Mucosa of descending colon (tissue), 3 donors: ENCODE results near the gene SCAI. TPM values are rescaled to one million over a fixed set of nuclear protein-coding genes. Genes with fewer than 3 reads are reported as not detected.
A peak's percentile ranks its signal among the peaks of the same experiment; 100 is the strongest.

Experiments
- ATAC-seq: fragments of 200-7000 bp; cut with Tn5 transposase; one replicate; pipeline ENCODE4 v1.9.1; 2020; ENCODE audit warnings: mild to moderate bottlenecking, moderate library complexity
- DNase-seq, 3 donors: peaks; one replicate each; pipeline ENCODE4 v3.0.0-alpha.2; 2020
- H3K36me3 ChIP-seq: fragments of 200-600 bp; one replicate; pipeline ENCODE4 v1.8.0; 2021; ENCODE audit warnings: low read depth, mild to moderate bottlenecking
- H3K4me1 ChIP-seq: fragments of 200-600 bp; one replicate; pipeline ENCODE4 v1.8.0; 2021; ENCODE audit warnings: low read depth, mild to moderate bottlenecking
- H3K4me3 ChIP-seq: fragments of 200-600 bp; one replicate; pipeline ENCODE4 v1.8.0; 2021; ENCODE audit warnings: mild to moderate bottlenecking
- H3K9me3 ChIP-seq: fragments of 200-600 bp; one replicate; pipeline ENCODE4 v1.8.0; 2021; ENCODE audit warnings: mild to moderate bottlenecking
- CTCF ChIP-seq: fragments of 200-600 bp; IDR thresholded peaks from one replicate; pipeline ENCODE4 v1.8.0; 2022; ENCODE audit warnings: antibody characterized with exemption, mild to moderate bottlenecking
- intact Hi-C, 2 donors: fragments of 100-400 bp; cut with DNase I in 1 of 2; cut with micrococcal nuclease in 1 of 2; formaldehyde crosslinking; loops; one replicate each; pipeline versions ENCODE4 v1.11.0 to v1.11.1; 2022; cut with DNase I, micrococcal nuclease
- total RNA-seq, 3 donors: library from RNA; stranded (reverse); fragmentation: NEBNext Ultra II Directional in 2 of 3; extraction: Animal tissue kit (Norgen Biotek cat#: 25700) in 2 of 3; gene quantifications; one replicate each; pipeline versions ENCODE4 v1.2.1 to v1.2.4, GENCODE V29; 2021 to 2023
- donor health status: DM: no; HTN: no; CAD: no; lungs with moderate emphysema.
- donor health status: DM: no; HTN: no; CAD: no.
- donor health status: DM: no; HTN: yes; CAD: no.

SCAI gene
- total RNA-seq, 3 donors from 2014 or later, result 6.3 to 11.7 (median 8.8) TPM

DNA sequence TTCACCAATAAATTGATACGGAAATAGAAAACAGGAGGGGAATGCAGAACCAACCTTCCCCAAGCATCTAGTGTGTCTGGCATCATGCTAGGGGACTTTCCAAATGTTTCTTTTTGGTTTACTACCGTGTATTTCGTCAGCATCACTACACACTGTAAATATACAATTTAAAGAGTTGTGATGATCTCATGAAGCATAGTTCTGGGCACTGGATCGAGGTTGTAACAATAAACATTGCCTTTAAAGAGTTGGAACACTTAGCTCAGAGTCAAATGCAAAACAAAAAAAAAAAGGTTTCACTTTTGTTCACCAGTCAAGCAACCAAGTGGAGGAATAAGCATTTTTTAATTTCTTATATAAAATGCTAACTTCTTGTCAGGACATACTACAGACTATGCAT, 2.9 kb upstream of the SCAI start:
- ATAC-seq, result no peak
- DNase-seq, result no peak
- intact Hi-C loops, result loop anchor here (10.0 kb wide), 1 partner anchor 201 kb away; the partner anchor contains the start of gene GOLGA1 (in 2 of the 2)

DNA sequence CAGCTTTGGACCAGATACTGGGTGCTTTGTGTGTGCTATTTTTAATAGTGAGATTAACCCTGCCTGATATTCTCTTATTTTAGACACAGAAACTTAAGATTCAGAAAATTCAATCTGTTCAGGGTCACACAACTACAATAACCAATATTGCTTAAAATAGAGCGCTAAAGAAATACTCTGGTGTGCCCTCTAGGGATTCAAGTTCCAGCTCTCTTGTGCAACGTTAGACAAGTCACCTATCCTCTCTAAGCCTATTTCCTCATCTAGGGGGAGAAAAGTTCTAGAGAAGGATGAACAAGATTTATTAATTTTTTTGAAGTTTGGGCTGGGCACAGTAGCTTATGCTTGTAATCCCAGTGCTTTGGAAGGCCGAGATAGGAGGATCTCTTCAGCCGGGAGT, 2.1 kb upstream of the SCAI start:
- no peak for ATAC-seq
- no peak for TF ChIP-seq CTCF

More for the DNA sequence above, 2.9 kb upstream of the SCAI start:
- TF ChIP-seq CTCF, result no peak
- no peak overlapping the region for H3K4me3 ChIP-seq
- H3K9me3 ChIP-seq, result no peaks in the 10 kb centered on the region
- H3K4me1 ChIP-seq, result peaks cover 6% of the 10 kb centered on the region
- H3K36me3 ChIP-seq, result no peaks in the 10 kb centered on the region

GRCh38 chr9:125142560-125143376, 560 bp downstream of the SCAI start:
- DNase-seq, result peak in 2 of 3 donors; percentile 22 to 47
- ATAC-seq, result no peak
- intact Hi-C loops, result loop anchor here (5.0 to 10.0 kb wide), 2 partner anchors 198 to 370 kb away; partner anchors contain the start of genes GOLGA1 (in 2 of the 2) and NR6A1 (in 1 of the 2)

More for the DNA sequence above, 2.1 kb upstream of the SCAI start:
- no peak for DNase-seq
- Histone ChIP-seq H3K9me3 (no peaks in the 10 kb centered on the region), H3K4me3 (no peak overlapping the region), H3K4me1 (peaks cover 6% of the 10 kb centered on the region), H3K36me3 (no peaks in the 10 kb centered on the region)
- intact Hi-C loops, result loop anchor here (10.0 kb wide), 1 partner anchor 201 kb away; the partner anchor contains the start of gene GOLGA1 (in 2 of the 2)

DNA sequence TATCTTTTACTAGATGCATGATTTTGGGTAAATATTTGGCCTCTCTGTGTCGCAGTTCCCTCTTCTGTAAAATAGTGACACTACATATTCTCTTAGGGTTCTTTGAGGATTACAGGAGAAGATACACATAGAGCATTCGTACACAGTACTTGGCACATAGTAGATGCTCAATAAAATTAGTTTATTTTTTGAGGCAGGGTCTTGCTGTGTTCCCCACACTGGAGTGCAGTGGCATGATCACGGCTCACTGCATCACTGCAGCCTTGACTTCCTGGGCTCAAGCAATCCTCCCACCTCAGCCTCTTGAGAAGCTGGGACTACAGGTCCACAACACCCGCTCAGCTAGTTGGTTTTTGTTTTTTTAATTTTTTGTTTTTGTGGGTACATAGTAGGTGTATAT, 1.6 kb downstream of the SCAI start:
- no peak overlapping the region for H3K4me3 ChIP-seq
- TF ChIP-seq CTCF, result no peak
- intact Hi-C loops, result loop anchor here (5.0 to 10.0 kb wide), 2 partner anchors 197 to 369 kb away; partner anchors contain the start of genes GOLGA1 (in 2 of the 2) and NR6A1 (in 1 of the 2)

More at GRCh38 chr9:125142560-125143376, 560 bp downstream of the SCAI start:
- H3K36me3 ChIP-seq, result no peaks in the 10 kb centered on the region
- peaks cover 6% of the 10 kb centered on the region for H3K4me1 ChIP-seq
- no peak for TF ChIP-seq CTCF
- H3K9me3 ChIP-seq, result no peaks in the 10 kb centered on the region
- peak overlapping the region; percentile 44 for H3K4me3 ChIP-seq

DNA sequence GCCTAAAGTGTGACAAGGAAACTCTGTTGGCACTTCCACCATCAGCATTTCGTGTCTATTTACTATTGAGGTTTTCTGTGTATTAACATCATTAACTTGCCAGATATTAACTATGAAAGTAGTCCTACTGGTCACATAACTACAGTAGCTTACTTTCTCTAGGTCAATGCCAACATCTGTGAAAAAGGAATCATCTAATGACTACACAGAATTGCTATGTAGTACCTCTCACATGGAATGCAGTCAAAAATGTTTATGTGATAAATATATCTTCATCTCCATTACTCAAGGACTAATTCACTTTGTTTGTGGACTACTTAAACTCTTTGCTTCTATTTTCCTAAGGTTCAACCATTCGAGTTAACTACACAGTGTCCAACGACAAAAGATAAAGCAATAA, 2.1 kb downstream of the SCAI start:
- no peak for TF ChIP-seq CTCF
- Histone ChIP-seq H3K36me3 (no peaks in the 10 kb centered on the region), H3K9me3 (no peaks in the 10 kb centered on the region), H3K4me3 (no peak overlapping the region), H3K4me1 (peaks cover 6% of the 10 kb centered on the region)
- ATAC-seq, result no peak
- intact Hi-C loops, result loop anchor here (5.0 to 10.0 kb wide), 2 partner anchors 196 to 369 kb away; partner anchors contain the start of genes GOLGA1 (in 2 of the 2) and NR6A1 (in 1 of the 2)
- no peak for DNase-seq

More for the DNA sequence above, 1.6 kb downstream of the SCAI start:
- Histone ChIP-seq H3K36me3 (no peaks in the 10 kb centered on the region), H3K4me1 (peaks cover 6% of the 10 kb centered on the region), H3K9me3 (no peaks in the 10 kb centered on the region)
- no peak for DNase-seq
- ATAC-seq, result no peak
